Thyroid gland (tissue), 4 donors: ENCODE results near the gene TLE6. TPM values are rescaled to one million over a fixed set of nuclear protein-coding genes. Genes with fewer than 3 reads are reported as not detected.

Experiments
- DNase-seq, 2 donors: peaks; one replicate each; pipeline ENCODE4 v3.0.0-alpha.2; 2019
- H3K27ac ChIP-seq, 3 donors: fragments of 200-600 bp; sonication (generic); 1 replicate in 2 of 3; 2 replicates in 1 of 3; pipeline ENCODE4 v1.5.1; 2016 to 2019; ENCODE audit warnings: mild to moderate bottlenecking in 1 of 3, moderate library complexity in 1 of 3
- H3K27me3 ChIP-seq: fragments of 200-600 bp; sonication (generic); one replicate; pipeline ENCODE4 v1.5.1; 2019
- H3K36me3 ChIP-seq, 2 donors: fragments of 200-600 bp; sonication (generic); one replicate each; pipeline ENCODE4 v1.5.1; 2016 to 2019
- H3K4me1 ChIP-seq, 2 donors: fragments of 200-600 bp; sonication (generic); one replicate each; pipeline ENCODE4 v1.5.1; 2017 to 2019
- H3K4me3 ChIP-seq, 3 donors: fragments of 200-600 bp; sonication (generic); replicated peaks in 1 of 3; 1 replicate in 2 of 3; 2 replicates in 1 of 3; pipeline ENCODE4 v1.5.1; 2016; ENCODE audit warnings: mild to moderate bottlenecking in 1 of 3
- H3K9me3 ChIP-seq: fragments of 200-600 bp; sonication (generic); one replicate; pipeline ENCODE4 v1.5.1; 2017
- POLR2A ChIP-seq, 2 donors: fragments of 450-650 bp; IDR thresholded peaks; one replicate each; pipeline ENCODE4 v1.6.1; 2017; ENCODE audit warnings: antibody characterized with exemption in 2 of 2, mild to moderate bottlenecking in 2 of 2, moderate library complexity in 1 of 2
- WGBS, 2 donors: methylation state at CpG; one replicate each; pipeline ENCODE4 v1.1.5; 2017; 5-methylcytosine and 5-hydroxymethylcytosine counted together
- intact Hi-C: fragments of 100-400 bp; cut with DNase I; formaldehyde crosslinking; loops from one replicate; pipeline ENCODE4 v1.15.1; 2023
- total RNA-seq, 4 donors: library from RNA; depleted of rRNA; stranded (reverse); fragments of >200 nt; gene quantifications; one replicate each; pipeline ENCODE4 v1.2.3, GENCODE V29; 2016
- TF ChIP-seq, protein P1 (sequence below), 6 experiments: fragments of 200-600 bp in 3 of 6; fragments of 450-650 bp in 3 of 6; sonication (generic) in 3 of 6; IDR thresholded peaks; one replicate each; pipeline ENCODE4 v1.5.1; 2016 to 2019; ENCODE audit warnings: antibody characterized with exemption in 6 of 6, mild to moderate bottlenecking in 2 of 6, inconsistent platforms in 1 of 6, moderate library complexity in 1 of 6

The TLE6 gene
- total RNA-seq, 4 donors from 2014 or later = 2.4 to 20.7 (median 11.6) TPM

DNA sequence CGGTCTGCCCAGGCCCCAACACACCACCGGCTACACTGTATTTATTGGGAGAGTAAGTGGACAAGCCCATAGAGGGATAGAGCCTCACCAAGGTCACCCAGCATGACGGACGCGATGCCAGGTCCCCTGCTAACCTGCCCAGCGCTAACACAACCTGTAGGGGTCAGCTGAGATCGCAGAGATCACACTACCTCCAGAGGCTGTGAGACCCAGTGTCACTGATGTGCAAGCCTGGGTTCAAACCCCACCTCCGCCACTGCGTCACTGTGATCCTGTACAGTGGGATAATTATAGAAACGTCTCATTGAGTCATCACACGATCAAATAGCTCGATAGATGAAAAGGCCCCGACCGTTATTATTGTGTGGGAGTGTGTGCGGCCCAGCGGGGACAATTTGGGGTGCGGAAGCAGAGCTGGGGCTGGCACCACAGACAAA lies 62.3 kb downstream of the TLE6 start:
- no peak for TF ChIP-seq POLR2A (IDR thresholded peaks at IDR 0.05)
- TF ChIP-seq, protein P1, sequence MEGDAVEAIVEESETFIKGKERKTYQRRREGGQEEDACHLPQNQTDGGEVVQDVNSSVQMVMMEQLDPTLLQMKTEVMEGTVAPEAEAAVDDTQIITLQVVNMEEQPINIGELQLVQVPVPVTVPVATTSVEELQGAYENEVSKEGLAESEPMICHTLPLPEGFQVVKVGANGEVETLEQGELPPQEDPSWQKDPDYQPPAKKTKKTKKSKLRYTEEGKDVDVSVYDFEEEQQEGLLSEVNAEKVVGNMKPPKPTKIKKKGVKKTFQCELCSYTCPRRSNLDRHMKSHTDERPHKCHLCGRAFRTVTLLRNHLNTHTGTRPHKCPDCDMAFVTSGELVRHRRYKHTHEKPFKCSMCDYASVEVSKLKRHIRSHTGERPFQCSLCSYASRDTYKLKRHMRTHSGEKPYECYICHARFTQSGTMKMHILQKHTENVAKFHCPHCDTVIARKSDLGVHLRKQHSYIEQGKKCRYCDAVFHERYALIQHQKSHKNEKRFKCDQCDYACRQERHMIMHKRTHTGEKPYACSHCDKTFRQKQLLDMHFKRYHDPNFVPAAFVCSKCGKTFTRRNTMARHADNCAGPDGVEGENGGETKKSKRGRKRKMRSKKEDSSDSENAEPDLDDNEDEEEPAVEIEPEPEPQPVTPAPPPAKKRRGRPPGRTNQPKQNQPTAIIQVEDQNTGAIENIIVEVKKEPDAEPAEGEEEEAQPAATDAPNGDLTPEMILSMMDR (IDR thresholded peaks at IDR 0.05) = no peak
- 84 to 85% methylated on average over 15 to 17 of the region's 17 CpGs for WGBS, 2 donors
- intact Hi-C loops = no loop called here
- no peaks in the 10 kb centered on the region for H3K36me3 ChIP-seq
- H3K27me3 ChIP-seq = no peaks in the 10 kb centered on the region
- no peak overlapping the region for H3K4me3 ChIP-seq
- no peak overlapping the region for H3K27ac ChIP-seq
- peaks cover 7 to 18% of the 10 kb centered on the region in 2 donors for H3K4me1 ChIP-seq
- DNase-seq = no peak
- H3K9me3 ChIP-seq = no peaks in the 10 kb centered on the region

DNA sequence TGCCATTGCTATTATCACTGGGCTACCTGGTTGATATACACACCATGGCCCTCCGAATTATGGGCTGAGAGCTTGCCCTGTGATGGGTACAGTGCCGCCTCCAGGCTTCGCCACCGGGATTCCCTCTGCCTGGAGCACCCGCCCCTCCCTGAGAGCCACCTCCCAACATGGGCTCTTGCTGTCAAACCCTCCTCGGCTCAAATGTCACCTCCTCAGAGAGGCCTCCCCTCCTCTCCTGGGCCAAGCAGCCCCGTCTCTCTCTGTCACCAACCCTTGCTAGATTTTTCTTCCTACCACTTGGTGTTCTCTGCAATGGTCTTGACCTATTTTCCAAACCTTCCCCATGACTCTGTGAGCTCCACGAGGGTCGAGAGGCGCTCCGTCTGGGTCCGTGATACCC lies 64.0 kb downstream of the TLE6 start:
- DNase-seq = no peak
- intact Hi-C loops = no loop called here
- 77 to 83% methylated on average over 12 of the region's 12 CpGs for WGBS, 2 donors
- Histone ChIP-seq H3K27me3 (no peaks in the 10 kb centered on the region), H3K27ac (no peak overlapping the region), H3K36me3 (no peaks in the 10 kb centered on the region), H3K4me1 (peaks cover 0 to 11% of the 10 kb centered on the region in 2 donors), H3K9me3 (no peaks in the 10 kb centered on the region), H3K4me3 (no peak overlapping the region)
- TF ChIP-seq POLR2A (IDR thresholded peaks at IDR 0.05) = no peak
- TF ChIP-seq, protein P1 (IDR thresholded peaks at IDR 0.05) = no peak

DNA sequence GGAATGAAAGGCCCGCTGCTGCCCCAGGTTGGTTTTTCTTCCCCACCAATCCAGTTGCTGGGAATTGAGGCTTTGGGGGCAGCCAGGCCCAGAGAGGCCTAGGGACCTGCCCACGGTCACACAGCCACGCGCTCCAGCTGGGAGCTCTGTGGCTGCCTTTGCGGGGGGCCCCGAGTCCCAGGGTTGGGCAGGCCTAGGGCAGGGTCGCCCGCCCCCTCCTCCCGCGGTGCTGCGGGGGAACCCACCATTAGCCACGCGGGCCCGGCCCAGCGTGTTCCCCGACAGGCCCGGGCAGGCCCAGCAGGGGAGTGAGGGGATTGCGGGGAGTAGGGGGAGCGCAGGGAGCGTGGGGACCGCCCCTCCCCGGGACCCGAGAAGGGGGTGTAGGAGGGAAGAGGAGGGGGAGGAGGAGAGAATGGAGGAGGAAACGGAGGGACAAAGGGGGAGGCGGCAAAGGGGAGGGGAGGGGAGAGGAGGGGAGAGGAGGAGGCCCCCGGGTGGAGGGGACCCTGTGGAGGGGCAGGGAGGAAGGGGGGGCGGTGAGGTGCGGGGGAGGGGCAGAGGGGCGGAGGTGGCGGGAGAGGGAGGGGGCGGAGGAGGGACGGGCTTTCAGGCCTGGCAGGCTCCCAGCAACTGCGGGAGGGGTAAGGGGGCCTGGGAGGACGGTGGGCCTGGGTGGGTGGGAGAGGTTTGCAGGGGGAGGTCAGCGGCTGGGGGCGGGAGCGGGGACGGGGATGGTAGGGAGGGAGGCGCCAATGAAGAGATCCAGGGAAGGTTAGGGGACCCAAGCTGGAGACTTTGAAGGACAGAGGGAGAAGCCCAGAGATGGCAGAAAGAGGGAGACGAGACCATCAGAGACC lies 64.6 kb downstream of the TLE6 start:
- Histone ChIP-seq H3K9me3 (no peaks in the 10 kb centered on the region), H3K36me3 (no peaks in the 10 kb centered on the region), H3K27ac (no peak overlapping the region), H3K4me1 (peaks cover 0 to 4% of the 10 kb centered on the region in 2 donors), H3K4me3 (no peak overlapping the region), H3K27me3 (no peaks in the 10 kb centered on the region)
- intact Hi-C loops = no loop called here
- DNase-seq = no peak
- WGBS, 2 donors = 23 to 33% methylated on average over 16 to 19 of the region's 40 CpGs
- TF ChIP-seq, protein P1 (IDR thresholded peaks at IDR 0.05) = no peak
- TF ChIP-seq POLR2A (IDR thresholded peaks at IDR 0.05) = no peak

DNA sequence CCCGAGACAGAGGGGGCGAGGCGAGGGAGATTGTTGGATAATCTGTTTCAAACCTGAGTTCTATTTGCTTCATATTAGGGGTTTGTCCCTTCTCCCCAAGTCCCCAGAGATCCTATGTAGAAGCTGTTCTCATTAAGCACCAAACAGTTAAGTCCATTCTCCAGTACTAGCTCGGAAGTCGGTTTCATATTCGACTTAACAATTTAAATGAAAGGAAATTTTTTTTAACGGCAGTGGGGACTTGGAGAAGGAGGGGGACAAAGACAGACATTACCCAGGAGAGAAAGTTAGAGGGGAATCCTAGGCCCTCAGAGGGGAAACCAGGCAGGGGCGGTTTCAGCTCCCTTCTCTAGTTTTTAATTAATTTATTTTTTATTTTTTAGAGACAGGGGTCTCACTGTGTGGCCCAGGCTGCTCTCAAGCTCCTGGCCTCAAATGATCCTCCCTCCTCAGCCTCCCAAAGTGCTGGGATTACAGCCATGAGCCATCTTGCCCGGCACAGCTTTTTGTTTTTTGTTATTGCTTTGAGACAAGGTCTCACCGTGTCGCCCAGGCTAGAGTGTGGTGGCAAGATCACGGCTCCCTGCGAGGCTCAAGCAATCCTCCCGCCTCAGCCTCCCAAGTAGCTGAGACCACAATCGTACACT lies 65.4 kb downstream of the TLE6 start:
- intact Hi-C loops = no loop called here
- WGBS, 2 donors = 51 to 54% methylated on average over 15 of the region's 15 CpGs
- TF ChIP-seq, protein P1 (IDR thresholded peaks at IDR 0.05) = no peak
- TF ChIP-seq POLR2A (IDR thresholded peaks at IDR 0.05) = no peak
- no peaks in the 10 kb centered on the region for H3K9me3 ChIP-seq
- H3K4me1 ChIP-seq = peaks cover 4 to 5% of the 10 kb centered on the region in 2 donors
- no peaks in the 10 kb centered on the region for H3K36me3 ChIP-seq
- H3K27me3 ChIP-seq = no peaks in the 10 kb centered on the region
- H3K27ac ChIP-seq = no peak overlapping the region
- DNase-seq = no peak
- H3K4me3 ChIP-seq = no peak overlapping the region

Other genes starting within 250 kb of the TLE6 start
- 10 to 100 TPM; 21.7 to 52.2 (median 31.4) TPM for gene SLC39A3, start 237.5 kb upstream of the TLE6 start, total RNA-seq
- gene SGTA, start 194.3 kb upstream of the TLE6 start, total RNA-seq = 10 to 100 TPM; 43.4 to 86.8 (median 73.4) TPM
- 10 to 100 TPM; 29.7 to 79.0 (median 58.9) TPM for gene THOP1, start 192.1 kb upstream of the TLE6 start, total RNA-seq
- 1 to 10 TPM; 4.9 to 9.2 (median 6.2) TPM for gene ZNF554, start 157.7 kb upstream of the TLE6 start, total RNA-seq
- gene ZNF555, start 136.1 kb upstream of the TLE6 start, total RNA-seq = 10 to 100 TPM in 1 of 4 donors, 1 to 10 TPM in 3; 8.7 to 10.2 (median 9.5) TPM
- gene ZNF556, start 110.2 kb upstream of the TLE6 start, total RNA-seq = not detected
- 1 to 10 TPM; 3.1 to 4.8 (median 3.6) TPM for gene ZNF57, start 76.6 kb upstream of the TLE6 start, total RNA-seq
- gene ZNF77, start 32.6 kb upstream of the TLE6 start, total RNA-seq = 1 to 10 TPM; 5.1 to 7.0 (median 6.2) TPM
- gene TLE2, start 51.7 kb downstream of the TLE6 start, total RNA-seq = 100 to 1,000 TPM in 1 of 4 donors, 10 to 100 TPM in 3; 81.3 to 114 (median 90.3) TPM
- gene TLE5, start 84.9 kb downstream of the TLE6 start, total RNA-seq = 100 to 1,000 TPM; 398 to 892 (median 498) TPM
- 10 to 100 TPM; 49.9 to 69.6 (median 63.8) TPM for gene GNA11, start 116.8 kb downstream of the TLE6 start, total RNA-seq
- 1 to 10 TPM in 3 of 4 donors, under 1 TPM in 1; 0.88 to 4.6 (median 2.1) TPM for gene GNA15, start 158.5 kb downstream of the TLE6 start, total RNA-seq
- 1 to 10 TPM; 2.1 to 5.4 (median 3.4) TPM for gene S1PR4, start 201.2 kb downstream of the TLE6 start, total RNA-seq
- 10 to 100 TPM; 30.8 to 48.5 (median 37.2) TPM for gene NCLN, start 208.4 kb downstream of the TLE6 start, total RNA-seq
- not detected for gene CELF5, start 247.1 kb downstream of the TLE6 start, total RNA-seq